HG02870 (cell line): Measurements from ENCODE around the gene CD300E.

Experiments used
- ATAC-seq: cut with Tn5 transposase; IDR thresholded peaks from one replicate; pipeline ENCODE4 v1.9.1; 2021; ENCODE audit warnings: mild to moderate bottlenecking, moderate library complexity; ENCODE audit not compliant: unreplicated experiment

CD300E gene

GRCh38 chr17:74623693-74624093 lies at the start of gene CD300E:
Gene CD300E, minus strand, starts transcription at chr17:74623738. Its CDS starts 117 bp downstream, at chr17:74623621.
- ATAC-seq, result no peak

DNA sequence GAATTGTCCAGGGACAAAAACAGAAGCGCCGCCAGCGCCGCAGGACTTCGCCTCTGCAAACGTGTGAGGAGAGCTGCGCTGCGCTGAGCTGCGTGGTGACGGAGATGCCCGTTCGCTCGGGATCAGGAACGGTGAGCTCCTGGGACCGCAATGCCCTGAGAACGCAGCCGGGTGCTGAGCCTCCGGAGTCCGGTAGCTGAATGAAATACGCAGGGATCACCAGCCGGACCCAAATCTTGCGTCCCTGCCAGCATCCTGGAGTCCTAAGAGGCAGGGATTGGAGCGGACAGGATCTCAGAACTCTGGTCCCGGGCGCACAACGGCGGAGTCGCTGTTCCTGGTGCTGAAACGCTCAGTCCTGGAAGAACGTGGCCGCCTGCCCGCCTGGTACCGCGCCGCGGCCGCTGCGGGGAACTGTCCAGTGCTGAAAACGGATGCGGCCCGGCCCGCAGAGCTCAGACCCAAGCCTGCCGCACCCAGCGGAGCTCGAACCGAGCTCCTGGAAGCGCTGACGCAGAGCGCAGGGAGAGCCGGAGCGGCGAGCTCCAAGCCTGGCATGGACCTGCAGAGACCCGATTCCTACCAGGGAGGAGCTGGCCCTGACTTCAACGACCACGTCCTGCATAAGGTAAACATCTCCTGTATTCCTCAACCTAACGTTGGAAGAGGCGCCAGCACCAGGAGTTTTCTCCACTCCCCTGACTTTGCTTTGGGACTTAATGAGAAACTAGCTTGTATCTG lies 47.7 kb upstream of the CD300E start:
- ATAC-seq, result no peak

- ATAC-seq, result no peak
These were observed 46.8 kb upstream of the CD300E start for GRCh38 chr17:74670329-74670728.

DNA sequence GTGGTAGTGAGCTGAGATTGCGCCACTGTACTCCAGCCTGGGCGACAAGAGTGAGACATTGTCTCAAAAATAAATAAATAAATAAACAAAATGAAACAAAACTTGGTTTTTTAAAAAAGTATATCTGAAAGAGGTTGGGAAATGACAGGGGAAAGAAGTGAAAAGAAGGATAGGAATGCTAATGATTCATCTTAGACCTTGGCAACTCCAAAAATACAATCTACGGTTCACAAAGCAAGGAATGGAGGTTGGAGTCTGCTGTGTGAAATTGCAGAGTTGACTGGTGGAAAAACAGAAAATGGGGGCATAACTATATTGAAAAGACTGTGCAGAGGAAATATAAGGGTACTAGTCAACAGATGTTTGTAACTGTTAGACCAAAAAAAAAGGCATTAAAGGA lies 40.0 kb upstream of the CD300E start:
- no peak for ATAC-seq

DNA sequence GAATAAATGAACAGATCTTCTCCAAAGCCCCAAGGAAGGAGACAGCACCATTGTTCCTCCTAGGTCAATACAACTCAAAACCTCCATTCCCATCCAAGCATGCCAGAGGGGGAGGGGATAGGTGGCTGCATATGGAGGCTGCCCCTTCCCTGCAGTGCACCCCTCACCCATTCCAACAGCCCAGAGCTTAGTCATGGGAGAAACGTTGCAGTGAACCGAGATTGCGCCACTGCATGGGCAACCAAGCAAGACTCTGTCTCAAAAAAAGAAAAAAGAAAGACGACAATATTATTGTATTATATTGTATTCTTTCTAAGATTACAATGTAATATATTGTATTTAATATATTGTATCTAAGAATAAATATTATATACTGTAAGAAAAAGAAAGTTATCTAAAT lies 36.4 kb upstream of the CD300E start:
- ATAC-seq, result no peak

DNA sequence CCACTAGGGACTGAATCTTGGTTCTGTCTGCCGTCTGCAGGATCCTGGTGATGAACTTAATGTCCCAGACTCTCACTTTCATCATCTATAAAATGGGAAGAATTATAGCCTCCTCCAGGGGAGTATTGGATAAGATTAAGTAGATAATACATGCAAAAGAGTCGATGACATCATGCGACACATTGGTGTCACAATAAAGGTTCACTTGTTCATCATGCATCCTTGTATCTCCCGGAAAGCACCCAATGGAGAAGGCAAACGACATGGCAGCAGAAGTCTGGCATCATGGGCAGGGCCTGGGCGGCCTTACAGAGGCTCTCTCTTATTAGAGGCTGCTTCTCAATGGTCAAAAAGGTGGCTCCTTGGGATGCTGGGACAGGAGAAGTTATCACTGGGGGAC lies 35.1 kb upstream of the CD300E start:
- no peak for ATAC-seq

- ATAC-seq, result no peak
These were observed 31.2 kb upstream of the CD300E start for GRCh38 chr17:74654742-74655141.

- ATAC-seq, result no peak
These were observed 28.5 kb upstream of the CD300E start for GRCh38 chr17:74652020-74652419.

DNA sequence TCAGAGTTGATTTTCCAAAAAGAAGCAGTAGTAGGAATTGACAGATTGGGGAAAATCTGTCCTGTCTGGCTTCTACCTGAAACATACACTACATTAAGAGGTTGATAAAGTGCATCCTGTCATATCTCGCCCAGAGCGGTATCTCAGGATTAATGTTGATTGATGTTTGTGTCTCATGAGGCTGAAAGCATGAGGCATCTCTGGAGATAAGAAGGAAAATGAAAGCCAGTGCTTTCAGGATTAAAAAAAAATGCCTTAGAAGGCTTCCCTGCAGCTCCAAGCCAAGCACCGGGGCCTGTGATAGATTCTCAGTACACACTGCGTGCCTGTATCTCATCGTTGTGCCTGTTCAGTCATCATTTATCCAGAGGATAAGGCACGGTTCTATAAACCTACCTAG lies 26.4 kb upstream of the CD300E start:
- no peak for ATAC-seq

DNA sequence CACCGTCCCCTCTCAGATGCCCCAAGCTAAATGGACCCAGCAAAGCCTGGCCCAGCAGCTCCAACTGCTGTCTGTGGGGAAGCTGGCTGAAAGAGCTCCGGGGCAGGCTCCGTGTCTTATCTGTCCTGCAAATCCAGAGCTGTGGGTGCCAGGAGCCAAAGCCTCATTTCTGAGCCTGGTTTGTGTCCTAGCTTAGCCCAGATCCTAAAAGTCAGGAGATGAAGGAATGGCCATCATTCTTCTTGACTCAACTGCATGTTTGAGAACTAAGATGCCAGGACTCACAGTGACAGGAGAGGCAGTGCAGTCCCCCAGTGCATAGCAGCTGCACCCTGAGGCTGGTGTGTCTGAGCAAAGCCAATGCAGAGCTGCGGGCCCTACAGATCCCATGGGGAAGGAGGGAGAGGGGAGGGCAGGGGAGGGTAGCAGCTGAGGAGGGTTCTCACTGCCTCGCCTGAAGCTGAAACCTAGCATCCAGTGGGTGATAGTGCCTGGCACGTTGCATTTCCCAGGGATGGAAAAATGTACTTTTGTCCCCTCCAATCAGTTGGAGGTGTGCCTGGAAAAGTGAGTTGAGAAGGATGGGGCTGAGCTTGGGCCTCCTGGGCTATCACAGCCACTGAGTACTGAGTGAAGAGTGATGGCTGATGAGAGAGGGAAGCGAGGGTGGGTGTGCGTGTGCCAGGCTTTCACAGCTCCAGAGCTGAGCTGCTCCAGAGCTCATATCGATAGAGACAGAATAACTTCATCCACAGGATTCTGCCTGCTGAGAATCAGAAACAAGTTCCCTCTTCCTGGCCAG lies 24.5 kb upstream of the CD300E start:
- no peak for ATAC-seq

DNA sequence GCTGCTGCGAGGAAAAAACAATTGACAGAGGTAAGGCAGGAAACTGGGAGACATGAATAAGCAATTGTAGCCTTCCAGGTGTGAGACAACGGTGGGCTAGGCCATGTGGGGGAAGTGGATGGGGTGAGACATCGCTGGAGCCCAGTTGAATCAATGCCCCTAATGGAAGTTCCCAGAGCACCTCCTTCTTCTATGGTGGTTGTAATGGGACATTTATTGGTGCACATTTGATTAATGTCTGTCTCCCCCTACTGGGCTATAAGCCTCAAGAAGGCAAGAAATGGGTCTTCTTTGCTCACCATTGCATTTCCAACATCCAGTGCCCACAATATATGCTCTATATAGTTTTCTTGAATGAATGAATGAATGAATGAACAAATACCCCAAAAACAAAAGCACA lies 22.7 kb upstream of the CD300E start:
- ATAC-seq, result no peak

- no peak for ATAC-seq
These were observed 21.5 kb upstream of the CD300E start for GRCh38 chr17:74645010-74645409.

- no peak for ATAC-seq
These were observed 20.9 kb upstream of the CD300E start for GRCh38 chr17:74644419-74644818.

DNA sequence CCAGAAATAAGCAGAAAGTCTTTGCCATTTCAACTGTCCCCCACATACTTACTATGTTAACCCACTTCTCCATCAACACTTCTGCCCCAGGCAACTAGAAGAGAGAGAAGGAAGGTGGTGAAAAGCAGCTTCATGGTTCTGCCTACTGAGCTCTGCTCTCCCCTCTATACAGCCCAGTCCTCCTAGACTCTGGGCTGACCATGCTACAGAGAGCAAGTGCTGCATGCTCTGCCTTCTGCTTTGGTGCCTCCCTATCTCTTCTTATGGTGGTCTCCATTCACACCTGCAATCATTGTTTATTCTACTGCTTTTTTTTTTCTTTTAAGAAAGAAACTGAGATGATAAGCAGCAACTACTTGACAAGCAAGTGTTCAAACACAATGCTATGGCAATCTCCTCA lies 20.3 kb upstream of the CD300E start:
- no peak for ATAC-seq

DNA sequence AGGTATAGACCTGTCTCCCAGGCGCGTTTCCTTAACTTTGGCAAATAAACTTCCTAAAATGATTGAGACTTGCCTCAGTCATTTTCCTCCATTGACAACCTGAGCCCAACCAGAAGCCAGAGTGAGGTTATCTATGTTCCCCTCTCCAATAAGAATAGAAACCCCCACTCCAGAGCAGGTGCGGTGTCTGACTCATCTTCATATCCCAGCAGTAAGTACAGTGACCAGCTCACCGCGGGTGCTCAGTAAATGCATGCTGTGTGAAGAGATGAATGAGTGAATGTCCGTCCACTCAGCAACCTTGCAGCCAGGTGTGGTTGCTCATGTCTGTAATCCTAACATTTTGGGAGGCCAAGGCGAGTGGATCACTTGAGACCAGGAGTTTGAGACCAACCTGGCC lies 19.5 kb upstream of the CD300E start:
- ATAC-seq, result no peak

DNA sequence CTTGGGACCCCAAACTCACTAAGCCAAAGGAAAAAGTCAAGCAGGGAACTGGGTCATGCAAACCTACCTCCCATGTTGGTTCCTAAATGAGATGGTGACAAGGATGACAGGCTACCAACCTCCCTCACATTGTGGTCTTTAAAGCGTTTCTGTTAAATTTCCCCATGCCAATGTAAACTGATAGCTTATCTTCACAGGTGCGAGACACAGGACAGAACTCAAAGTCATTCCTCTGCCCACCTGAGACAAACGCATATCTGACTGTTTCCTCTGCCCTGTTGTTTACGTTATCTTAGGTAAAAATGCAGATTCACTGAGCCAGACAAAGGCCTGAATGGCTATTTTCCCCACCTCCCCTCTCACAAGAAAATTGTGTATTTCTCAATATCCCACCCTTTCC lies 19.0 kb upstream of the CD300E start:
- no peak for ATAC-seq

GRCh38 chr17:74641958-74642298 lies 18.4 kb upstream of the CD300E start:
- ATAC-seq, result no peak

GRCh38 chr17:74641224-74641957 lies 17.9 kb upstream of the CD300E start:
- no peak for ATAC-seq

DNA sequence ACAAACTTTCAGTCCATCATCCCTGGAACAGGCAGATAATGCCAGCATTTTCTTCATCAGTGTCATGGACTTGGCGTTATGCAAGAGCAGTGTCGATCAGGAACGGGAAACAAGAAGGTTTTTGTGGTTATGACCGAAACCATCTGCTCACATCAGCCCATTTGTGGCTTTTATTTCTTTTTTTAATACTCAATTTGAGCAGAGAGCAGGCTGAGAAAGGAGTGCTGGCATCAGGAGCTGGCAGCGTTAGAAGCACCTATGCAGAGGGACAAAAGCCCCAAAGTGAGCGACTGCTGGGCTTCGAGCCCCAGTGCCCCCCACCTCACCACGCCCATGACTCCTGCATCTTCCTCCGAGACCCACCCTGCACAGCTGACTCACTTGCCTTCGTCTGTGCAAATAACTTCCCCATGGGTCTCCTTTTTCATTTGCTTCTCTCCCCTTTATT lies 16.2 kb upstream of the CD300E start:
- ATAC-seq, result no peak

DNA sequence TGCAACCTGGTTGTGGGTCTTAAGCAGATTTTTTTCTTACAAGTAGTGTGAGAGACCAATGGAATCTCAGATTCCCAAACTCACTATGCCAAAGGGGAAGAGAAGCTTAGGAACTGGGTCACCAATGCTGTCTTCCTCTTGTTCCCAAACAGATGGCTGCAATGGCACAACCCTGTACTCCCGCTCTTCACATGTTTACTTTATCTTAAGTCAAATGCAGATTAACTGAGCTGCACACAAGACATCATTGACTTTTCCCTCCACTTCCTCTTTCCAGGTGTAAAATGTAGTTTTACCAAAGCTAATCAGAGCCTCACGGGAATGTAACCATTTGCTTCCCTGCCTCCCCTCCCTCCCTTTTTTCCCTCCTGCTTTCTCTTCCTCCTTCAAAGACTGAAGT lies 14.4 kb upstream of the CD300E start:
- ATAC-seq, result no peak

DNA sequence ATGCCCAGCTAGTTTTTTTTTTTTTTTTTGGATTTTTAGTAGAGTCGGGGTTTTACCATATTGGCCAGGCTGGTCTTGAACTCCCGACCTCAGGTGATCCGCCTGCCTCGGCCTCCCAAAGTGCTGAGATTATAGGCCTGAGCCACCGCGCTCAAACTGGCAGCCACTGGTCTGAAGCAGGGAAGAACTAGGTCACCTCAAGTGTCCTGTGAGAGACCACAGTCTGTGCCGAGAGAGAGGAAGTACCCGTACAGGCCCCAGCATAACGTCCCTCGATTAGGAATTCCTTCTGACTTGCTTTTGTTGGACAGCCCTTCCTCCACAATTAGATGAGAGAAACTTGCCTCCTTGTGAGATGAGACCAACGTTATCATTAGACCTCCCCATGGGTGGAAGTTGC lies 13.7 kb upstream of the CD300E start:
- ATAC-seq, result no peak
